HepG2 (cell line): ENCODE results near the gene IQGAP2. TPM values are rescaled to one million over a fixed set of nuclear protein-coding genes. Genes with fewer than 3 reads are reported as not detected.

Experiments
- ATAC-seq: fragments of 200-7000 bp; cut with Tn5 transposase; 3 replicates; pipeline ENCODE4 v1.9.1; 2020; ENCODE audit warnings: mild to moderate bottlenecking, moderate library complexity
- BruUV-seq: library from RNA; stranded (reverse); fragments of 400-500 nt; replicated peaks from 2 replicates; lab custom pipeline; 2021; lab: Mats Ljungman, UMichigan
- CTCF ChIA-PET: fragments of 300-600 bp; formaldehyde crosslinking; extraction: SDS; loops from one replicate; lab custom pipeline; 2021; ENCODE audit warnings: low total read pairs, inconsistent platforms, low intra/inter-chr PET ratio; lab: Yijun Ruan, JAX
- POLR2A ChIA-PET: fragments of 350-600 bp; sonication (Branson Sonifier 250); formaldehyde crosslinking; loops from one replicate; lab custom pipeline; 2020; ENCODE audit warnings: antibody characterized with exemption, inconsistent platforms; lab: Yijun Ruan, JAX
- DNase-seq: peaks from one replicate; pipeline ENCODE4 v3.0.0-alpha.2; 2015; ENCODE audit warnings: low spot score
- FAIRE-seq: peaks from 3 replicates; lab custom pipeline; 2011; peaks lifted over from hg19 to GRCh38; lab: Jason Lieb, UNC
- H2AFZ ChIP-seq: one replicate; pipeline ENCODE4 v1.6.1; 2011; ENCODE audit warnings: low read length, inconsistent platforms
- H3K27ac ChIP-seq: fragments of 300-600 bp; 3 replicates; pipeline ENCODE4 v1.8.0; 2011; ENCODE audit warnings: mixed run types, mild to moderate bottlenecking, mixed read lengths, low read length, inconsistent platforms; ENCODE audit not compliant: insufficient read depth; ENCODE audit errors: extremely low read length
- H3K27me3 ChIP-seq, 2 experiments: fragments of 200-600 bp in 1 of 2; 2 replicates in 1 of 2; 3 replicates in 1 of 2; pipeline versions ENCODE4 v1.6.0 to v1.8.0; 2011; ENCODE audit warnings: low read length in 2 of 2, mild to moderate bottlenecking in 2 of 2, moderate library complexity in 2 of 2, inconsistent platforms in 1 of 2; ENCODE audit not compliant: insufficient read depth in 2 of 2, control insufficient read depth in 1 of 2
- H3K36me3 ChIP-seq, 2 experiments: fragments of 200-600 bp in 1 of 2; replicated peaks in 1 of 2; 2 replicates in 1 of 2; 3 replicates in 1 of 2; pipeline versions ENCODE4 v1.5.1 to v1.8.0; 2011; ENCODE audit warnings: low read length in 2 of 2, inconsistent platforms in 1 of 2; ENCODE audit not compliant: insufficient read depth in 2 of 2, control insufficient read depth in 1 of 2
- H3K4me1 ChIP-seq: 2 replicates; pipeline ENCODE4 v1.5.1; 2012; ENCODE audit warnings: low read length, inconsistent platforms; ENCODE audit not compliant: insufficient read depth
- H3K4me2 ChIP-seq: 2 replicates; pipeline ENCODE4 v1.6.0; 2011; ENCODE audit warnings: low read depth, low read length, inconsistent platforms
- H3K4me3 ChIP-seq, 3 experiments: fragments of 200-600 bp in 1 of 3; sonication (generic), shearing (Covaris generic) in 1 of 3; replicated peaks in 1 of 3; 2 replicates each; pipeline ENCODE4 v1.5.1; 2011 to 2016; ENCODE audit warnings: low read length in 3 of 3, inconsistent platforms in 2 of 3, low read depth in 2 of 3, mild to moderate bottlenecking in 2 of 3, control low read depth in 1 of 3, mixed read lengths in 1 of 3; ENCODE audit not compliant: insufficient read depth in 1 of 3
- H3K79me2 ChIP-seq: one replicate; pipeline ENCODE4 v1.6.1; 2011; ENCODE audit warnings: low read length, inconsistent platforms; ENCODE audit not compliant: insufficient read depth
- H3K9ac ChIP-seq: 2 replicates; pipeline ENCODE4 v1.6.0; 2011; ENCODE audit warnings: mild to moderate bottlenecking, low read depth, low read length, inconsistent platforms; ENCODE audit not compliant: insufficient read depth
- H3K9me3 ChIP-seq: 2 replicates; pipeline ENCODE4 v1.5.1; 2012; ENCODE audit warnings: mild to moderate bottlenecking, low read length
- H4K20me1 ChIP-seq: 2 replicates; pipeline ENCODE4 v1.6.0; 2011; ENCODE audit warnings: inconsistent platforms, mild to moderate bottlenecking, low read length, moderate library complexity; ENCODE audit not compliant: insufficient read depth
- CBFB ChIP-seq: sonication (generic); formaldehyde crosslinking; IDR thresholded peaks from 2 replicates; pipeline ENCODE4 v1.4.0; 2020; ENCODE audit warnings: missing genetic modification reagents
- JUN ChIP-seq: sonication (generic); formaldehyde crosslinking; IDR thresholded peaks from 2 replicates; pipeline ENCODE4 v1.4.0; 2020; ENCODE audit warnings: mild to moderate bottlenecking, missing genetic modification reagents
- KAT7 ChIP-seq: IDR thresholded peaks from 2 replicates; pipeline ENCODE4 v1.6.1; 2018; ENCODE audit warnings: borderline replicate concordance, missing compliant biosample characterization
- MIXL1 ChIP-seq: IDR thresholded peaks from 2 replicates; pipeline ENCODE4 v1.6.1; 2016
- MYC ChIP-seq: sonication (generic); formaldehyde crosslinking; IDR thresholded peaks from 2 replicates; pipeline ENCODE4 v1.9.0; 2021; ENCODE audit warnings: missing genetic modification reagents, borderline replicate concordance
- POGZ ChIP-seq: sonication (generic); formaldehyde crosslinking; IDR thresholded peaks from 2 replicates; pipeline ENCODE4 v1.4.0; 2020; ENCODE audit warnings: mild to moderate bottlenecking, missing genetic modification reagents
- SNAPC2 ChIP-seq: sonication (generic); formaldehyde crosslinking; IDR thresholded peaks from 2 replicates; pipeline ENCODE4 v1.8.1; 2022; ENCODE audit warnings: mild to moderate bottlenecking, missing genetic modification reagents
- ZBTB7B ChIP-seq: sonication (generic); formaldehyde crosslinking; IDR thresholded peaks from 2 replicates; pipeline ENCODE4 v1.4.0; 2020; ENCODE audit warnings: missing genetic modification reagents
- ZBTB8A ChIP-seq: sonication (generic); formaldehyde crosslinking; IDR thresholded peaks from 2 replicates; pipeline ENCODE4 v1.4.0; 2020; ENCODE audit warnings: mild to moderate bottlenecking, low read depth, missing genetic modification reagents, borderline replicate concordance
- ZFY ChIP-seq: sonication (generic); formaldehyde crosslinking; IDR thresholded peaks from 2 replicates; pipeline ENCODE4 v1.4.0; 2020; ENCODE audit warnings: missing genetic modification reagents
- WGBS: methylation state at CpG from one replicate; pipeline ENCODE4 v1.1.6; 2017; ENCODE audit warnings: low lambda C conversion rate; 5-methylcytosine and 5-hydroxymethylcytosine counted together
- in situ Hi-C: cut with HindIII; loops from 2 replicates; pipeline ENCODE4 v1.10.0; 2017; ENCODE audit warnings: low pct_unique_long_range_greater_than_20kb; ENCODE audit not compliant: extremely low pct_ligation_motif_present
- intact Hi-C: fragments of 100-400 bp; cut with micrococcal nuclease; formaldehyde crosslinking; loops from one replicate; pipeline ENCODE4 v1.10.0; 2022; ENCODE audit not compliant: unreplicated experiment
- polyA plus RNA-seq, 8 experiments: library from polyadenylated mRNA; depleted of rRNA in 3 of 8; stranded (reverse) in 7 of 8; unstranded in 1 of 8; fragments of >200 nt; fragmentation: Illumina TruSeq in 4 of 8; extraction: Trizol in 4 of 8; gene quantifications; 2 replicates each; pipeline versions ENCODE4 v1.2.1 to v1.2.3, GENCODE V29; 2011 to 2016; ENCODE audit warnings: low read depth in 4 of 8, missing spikeins in 1 of 8, mixed read lengths in 1 of 8; ENCODE audit not compliant: insufficient read depth in 1 of 8
- total RNA-seq, 5 experiments: library from RNA; depleted of rRNA; stranded (reverse); fragments of >200 nt; fragmentation: Illumina TruSeq; extraction: Trizol; gene quantifications; 2 replicates each; pipeline ENCODE4 v1.2.3, GENCODE V29; 2016; ENCODE audit warnings: low read depth in 1 of 5
- TF ChIP-seq, protein P1 (sequence below): sonication (generic); formaldehyde crosslinking; IDR thresholded peaks from 2 replicates; pipeline ENCODE4 v1.5.0; 2020; ENCODE audit warnings: missing genetic modification reagents
- TF ChIP-seq, protein P2 (sequence below): sonication (generic); formaldehyde crosslinking; IDR thresholded peaks from 2 replicates; pipeline ENCODE4 v1.4.0; 2020; ENCODE audit warnings: low read depth, mild to moderate bottlenecking, missing genetic modification reagents
- TF ChIP-seq, protein P3 (sequence below): sonication (generic); formaldehyde crosslinking; IDR thresholded peaks from 2 replicates; pipeline ENCODE4 v1.5.0; 2020; ENCODE audit warnings: mild to moderate bottlenecking, missing genetic modification reagents, borderline replicate concordance

The IQGAP2 gene
- total and polyA plus RNA-seq, 2 of the 13 experiments (the other 11 are each of a cell fraction or from before 2014, with no cell fraction given) = 35.2 to 83.3 TPM

DNA sequence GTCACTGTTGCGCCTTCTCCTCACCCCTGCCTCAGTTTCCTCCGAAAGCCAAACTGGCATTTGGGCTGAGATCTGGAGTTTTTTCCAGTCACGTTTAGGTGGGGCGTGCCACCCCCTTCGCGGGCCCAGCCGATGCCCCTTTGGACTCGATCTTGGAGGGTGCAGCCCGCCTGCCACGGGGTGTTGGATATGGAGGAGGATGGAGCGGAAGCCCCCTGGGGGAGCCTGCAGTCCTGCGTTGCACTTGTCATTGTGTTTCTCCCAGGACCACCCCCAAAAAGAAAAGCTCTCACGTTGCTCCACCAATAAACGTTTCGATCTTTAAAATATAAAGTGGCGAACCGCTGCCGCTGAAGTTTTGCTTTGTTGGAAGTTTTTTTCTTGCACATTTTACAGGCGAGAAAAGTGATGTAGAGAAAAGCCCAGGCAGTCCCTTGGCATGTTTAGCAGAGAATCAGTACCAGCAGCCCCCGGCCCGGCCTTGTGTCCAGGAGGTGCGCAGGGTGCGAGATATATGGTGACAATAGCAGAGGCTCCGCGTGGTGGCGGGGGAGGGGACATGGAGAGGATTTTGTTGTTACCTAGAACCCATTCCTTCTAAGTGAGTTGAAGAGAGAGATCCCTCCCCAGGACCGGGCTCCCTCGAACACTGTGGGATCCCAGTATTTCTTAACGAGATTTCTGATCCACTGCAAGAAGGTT is 313.5 kb downstream of the IQGAP2 start:
- DNase-seq = no peak
- peak overlapping the region; percentile 68 for H3K9ac ChIP-seq
- H3K27ac ChIP-seq = no peak overlapping the region
- peak; percentile 22 for ATAC-seq
- peak overlapping the region; percentile 84 to 86 (median 86) for H3K4me3 ChIP-seq
- peaks cover 27% of the 10 kb centered on the region for H3K4me1 ChIP-seq
- BruUV-seq = TSS peak; percentile 52
- H3K36me3 ChIP-seq = no peaks in the 10 kb centered on the region
- no peaks in the 10 kb centered on the region for H3K27me3 ChIP-seq
- ChIA-PET POLR2A (no interaction called here), CTCF (interaction anchor here (1.8 kb wide), 1 partner anchor 58 kb away, joined by 7 read pairs; no protein-coding TSS in a partner anchor)
- H3K4me2 ChIP-seq = peak overlapping the region; percentile 97
- H3K79me2 ChIP-seq = no peaks in the 10 kb centered on the region
- 10% methylated on average over 21 of the region's 29 CpGs for WGBS
- no peaks in the 10 kb centered on the region for H4K20me1 ChIP-seq
- H2AFZ ChIP-seq = no peak overlapping the region
- no peaks in the 10 kb centered on the region for H3K9me3 ChIP-seq
- in situ Hi-C loops = loop anchor here (5.0 kb wide), 1 partner anchor 61 kb away; no protein-coding TSS in a partner anchor
- intact Hi-C loops = loop anchor here (1.0 to 5.0 kb wide), 2 partner anchors 36 to 58 kb away; no protein-coding TSS in a partner anchor
- FAIRE-seq = no peak
- TF ChIP-seq MYC (CRISPR knock-in tag) (no peak), ZBTB8A (CRISPR knock-in tag) (no peak), KAT7 (CRISPR knock-in tag) (no peak), MIXL1 (CRISPR knock-in tag) (no peak), JUN (CRISPR knock-in tag) (no peak), POGZ (CRISPR knock-in tag) (0 out of 2 replicates have a peak, but pooled peaks have one; percentile 4), CBFB (CRISPR knock-in tag) (no peak), SNAPC2 (CRISPR knock-in tag) (peak; percentile 15; the same call in 1 of the 2 replicates), ZBTB7B (no peak), ZFY (peak; percentile 5; the same call in 1 of the 2 replicates)
- TF ChIP-seq, protein P1, sequence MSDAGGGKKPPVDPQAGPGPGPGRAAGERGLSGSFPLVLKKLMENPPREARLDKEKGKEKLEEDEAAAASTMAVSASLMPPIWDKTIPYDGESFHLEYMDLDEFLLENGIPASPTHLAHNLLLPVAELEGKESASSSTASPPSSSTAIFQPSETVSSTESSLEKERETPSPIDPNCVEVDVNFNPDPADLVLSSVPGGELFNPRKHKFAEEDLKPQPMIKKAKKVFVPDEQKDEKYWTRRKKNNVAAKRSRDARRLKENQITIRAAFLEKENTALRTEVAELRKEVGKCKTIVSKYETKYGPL (CRISPR knock-in tag) = no peak
- TF ChIP-seq, protein P2, sequence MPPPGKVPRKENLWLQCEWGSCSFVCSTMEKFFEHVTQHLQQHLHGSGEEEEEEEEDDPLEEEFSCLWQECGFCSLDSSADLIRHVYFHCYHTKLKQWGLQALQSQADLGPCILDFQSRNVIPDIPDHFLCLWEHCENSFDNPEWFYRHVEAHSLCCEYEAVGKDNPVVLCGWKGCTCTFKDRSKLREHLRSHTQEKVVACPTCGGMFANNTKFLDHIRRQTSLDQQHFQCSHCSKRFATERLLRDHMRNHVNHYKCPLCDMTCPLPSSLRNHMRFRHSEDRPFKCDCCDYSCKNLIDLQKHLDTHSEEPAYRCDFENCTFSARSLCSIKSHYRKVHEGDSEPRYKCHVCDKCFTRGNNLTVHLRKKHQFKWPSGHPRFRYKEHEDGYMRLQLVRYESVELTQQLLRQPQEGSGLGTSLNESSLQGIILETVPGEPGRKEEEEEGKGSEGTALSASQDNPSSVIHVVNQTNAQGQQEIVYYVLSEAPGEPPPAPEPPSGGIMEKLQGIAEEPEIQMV (CRISPR knock-in tag) = 0 out of 2 replicates have a peak, but pooled peaks have one; percentile 15
- TF ChIP-seq, protein P3, sequence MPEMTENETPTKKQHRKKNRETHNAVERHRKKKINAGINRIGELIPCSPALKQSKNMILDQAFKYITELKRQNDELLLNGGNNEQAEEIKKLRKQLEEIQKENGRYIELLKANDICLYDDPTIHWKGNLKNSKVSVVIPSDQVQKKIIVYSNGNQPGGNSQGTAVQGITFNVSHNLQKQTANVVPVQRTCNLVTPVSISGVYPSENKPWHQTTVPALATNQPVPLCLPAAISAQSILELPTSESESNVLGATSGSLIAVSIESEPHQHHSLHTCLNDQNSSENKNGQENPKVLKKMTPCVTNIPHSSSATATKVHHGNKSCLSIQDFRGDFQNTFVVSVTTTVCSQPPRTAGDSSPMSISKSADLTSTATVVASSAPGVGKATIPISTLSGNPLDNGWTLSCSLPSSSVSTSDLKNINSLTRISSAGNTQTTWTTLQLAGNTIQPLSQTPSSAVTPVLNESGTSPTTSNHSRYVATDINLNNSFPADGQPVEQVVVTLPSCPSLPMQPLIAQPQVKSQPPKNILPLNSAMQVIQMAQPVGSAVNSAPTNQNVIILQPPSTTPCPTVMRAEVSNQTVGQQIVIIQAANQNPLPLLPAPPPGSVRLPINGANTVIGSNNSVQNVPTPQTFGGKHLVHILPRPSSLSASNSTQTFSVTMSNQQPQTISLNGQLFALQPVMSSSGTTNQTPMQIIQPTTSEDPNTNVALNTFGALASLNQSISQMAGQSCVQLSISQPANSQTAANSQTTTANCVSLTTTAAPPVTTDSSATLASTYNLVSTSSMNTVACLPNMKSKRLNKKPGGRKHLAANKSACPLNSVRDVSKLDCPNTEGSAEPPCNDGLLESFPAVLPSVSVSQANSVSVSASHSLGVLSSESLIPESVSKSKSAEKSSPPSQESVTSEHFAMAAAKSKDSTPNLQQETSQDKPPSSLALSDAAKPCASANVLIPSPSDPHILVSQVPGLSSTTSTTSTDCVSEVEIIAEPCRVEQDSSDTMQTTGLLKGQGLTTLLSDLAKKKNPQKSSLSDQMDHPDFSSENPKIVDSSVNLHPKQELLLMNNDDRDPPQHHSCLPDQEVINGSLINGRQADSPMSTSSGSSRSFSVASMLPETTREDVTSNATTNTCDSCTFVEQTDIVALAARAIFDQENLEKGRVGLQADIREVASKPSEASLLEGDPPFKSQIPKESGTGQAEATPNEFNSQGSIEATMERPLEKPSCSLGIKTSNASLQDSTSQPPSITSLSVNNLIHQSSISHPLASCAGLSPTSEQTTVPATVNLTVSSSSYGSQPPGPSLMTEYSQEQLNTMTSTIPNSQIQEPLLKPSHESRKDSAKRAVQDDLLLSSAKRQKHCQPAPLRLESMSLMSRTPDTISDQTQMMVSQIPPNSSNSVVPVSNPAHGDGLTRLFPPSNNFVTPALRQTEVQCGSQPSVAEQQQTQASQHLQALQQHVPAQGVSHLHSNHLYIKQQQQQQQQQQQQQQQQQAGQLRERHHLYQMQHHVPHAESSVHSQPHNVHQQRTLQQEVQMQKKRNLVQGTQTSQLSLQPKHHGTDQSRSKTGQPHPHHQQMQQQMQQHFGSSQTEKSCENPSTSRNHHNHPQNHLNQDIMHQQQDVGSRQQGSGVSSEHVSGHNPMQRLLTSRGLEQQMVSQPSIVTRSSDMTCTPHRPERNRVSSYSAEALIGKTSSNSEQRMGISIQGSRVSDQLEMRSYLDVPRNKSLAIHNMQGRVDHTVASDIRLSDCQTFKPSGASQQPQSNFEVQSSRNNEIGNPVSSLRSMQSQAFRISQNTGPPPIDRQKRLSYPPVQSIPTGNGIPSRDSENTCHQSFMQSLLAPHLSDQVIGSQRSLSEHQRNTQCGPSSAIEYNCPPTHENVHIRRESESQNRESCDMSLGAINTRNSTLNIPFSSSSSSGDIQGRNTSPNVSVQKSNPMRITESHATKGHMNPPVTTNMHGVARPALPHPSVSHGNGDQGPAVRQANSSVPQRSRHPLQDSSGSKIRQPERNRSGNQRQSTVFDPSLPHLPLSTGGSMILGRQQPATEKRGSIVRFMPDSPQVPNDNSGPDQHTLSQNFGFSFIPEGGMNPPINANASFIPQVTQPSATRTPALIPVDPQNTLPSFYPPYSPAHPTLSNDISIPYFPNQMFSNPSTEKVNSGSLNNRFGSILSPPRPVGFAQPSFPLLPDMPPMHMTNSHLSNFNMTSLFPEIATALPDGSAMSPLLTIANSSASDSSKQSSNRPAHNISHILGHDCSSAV (CRISPR knock-in tag) = no peak
